Breast epithelium (tissue), 3 donors: ENCODE results near the gene ZNF132.

ENCODE experiments used
- POLR2A ChIP-seq: fragments of 450-650 bp; IDR thresholded peaks from one replicate; pipeline ENCODE4 v1.6.1; 2016; ENCODE audit warnings: antibody characterized with exemption, mild to moderate bottlenecking, moderate library complexity
- POLR2AphosphoS5 ChIP-seq, 3 donors: sonication (generic); formaldehyde crosslinking; IDR thresholded peaks; one replicate each; pipeline ENCODE4 v1.6.1; 2017; ENCODE audit warnings: antibody characterized with exemption in 3 of 3
- TF ChIP-seq, protein P1 (sequence below), 3 donors: fragments of 450-650 bp; IDR thresholded peaks; one replicate each; pipeline ENCODE4 v1.5.1; 2016 to 2017; ENCODE audit warnings: antibody characterized with exemption in 3 of 3, mild to moderate bottlenecking in 3 of 3, moderate library complexity in 3 of 3

DNA sequence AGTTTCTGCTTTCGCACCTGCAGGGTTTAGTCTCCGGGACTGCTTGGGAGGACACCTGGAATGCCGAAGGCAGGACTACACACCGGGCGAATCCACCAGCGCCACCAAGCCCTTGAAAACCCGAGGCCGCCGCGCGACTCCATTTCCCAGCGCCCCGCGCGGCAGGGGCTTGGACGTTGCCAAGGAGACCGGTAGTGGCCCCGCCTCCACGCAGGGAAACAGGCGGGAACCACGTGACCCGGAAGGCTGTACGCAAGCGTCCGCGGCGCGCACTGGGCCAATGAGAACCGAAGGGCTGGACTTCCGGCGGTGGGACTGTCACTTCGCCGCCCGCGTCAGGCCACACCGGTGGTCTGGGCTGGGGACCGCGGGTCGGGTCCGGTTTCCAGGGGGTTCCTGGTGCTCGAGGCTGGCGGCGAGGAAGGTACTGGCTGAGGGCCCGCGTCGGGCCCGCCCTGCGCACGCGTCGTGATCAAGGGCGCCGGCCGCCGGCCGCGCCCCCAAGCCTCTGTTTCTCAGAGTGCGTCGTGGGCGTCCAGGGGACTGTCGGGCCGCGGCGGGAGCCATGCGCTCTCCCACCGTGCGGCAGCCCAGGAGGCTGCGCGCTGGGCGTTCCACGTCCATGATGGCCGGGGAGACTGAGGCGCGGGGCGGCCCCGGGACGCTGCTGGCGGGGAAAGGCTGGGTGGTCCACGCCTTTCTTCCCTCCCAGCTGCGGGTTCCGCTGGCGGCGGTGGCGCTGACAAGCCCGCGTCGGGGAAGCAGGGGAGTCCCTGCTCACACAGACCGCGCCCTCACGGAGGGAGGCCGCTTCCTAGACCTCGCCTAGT, 27.0 kb upstream of the ZNF132 start, which contains the start of gene ZNF324:
- TF ChIP-seq, protein P1, sequence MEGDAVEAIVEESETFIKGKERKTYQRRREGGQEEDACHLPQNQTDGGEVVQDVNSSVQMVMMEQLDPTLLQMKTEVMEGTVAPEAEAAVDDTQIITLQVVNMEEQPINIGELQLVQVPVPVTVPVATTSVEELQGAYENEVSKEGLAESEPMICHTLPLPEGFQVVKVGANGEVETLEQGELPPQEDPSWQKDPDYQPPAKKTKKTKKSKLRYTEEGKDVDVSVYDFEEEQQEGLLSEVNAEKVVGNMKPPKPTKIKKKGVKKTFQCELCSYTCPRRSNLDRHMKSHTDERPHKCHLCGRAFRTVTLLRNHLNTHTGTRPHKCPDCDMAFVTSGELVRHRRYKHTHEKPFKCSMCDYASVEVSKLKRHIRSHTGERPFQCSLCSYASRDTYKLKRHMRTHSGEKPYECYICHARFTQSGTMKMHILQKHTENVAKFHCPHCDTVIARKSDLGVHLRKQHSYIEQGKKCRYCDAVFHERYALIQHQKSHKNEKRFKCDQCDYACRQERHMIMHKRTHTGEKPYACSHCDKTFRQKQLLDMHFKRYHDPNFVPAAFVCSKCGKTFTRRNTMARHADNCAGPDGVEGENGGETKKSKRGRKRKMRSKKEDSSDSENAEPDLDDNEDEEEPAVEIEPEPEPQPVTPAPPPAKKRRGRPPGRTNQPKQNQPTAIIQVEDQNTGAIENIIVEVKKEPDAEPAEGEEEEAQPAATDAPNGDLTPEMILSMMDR (IDR thresholded peaks at IDR 0.05) = no peak
- TF ChIP-seq POLR2AphosphoS5 (IDR thresholded peaks at IDR 0.05) = peak; percentile 44 to 76 (median 46)
- TF ChIP-seq POLR2A = no peak
